Dedifferentiated amniotic fluid mesenchymal stem cell (primary cell): ENCODE results near the gene EIF2D.

Experiments
- DNase-seq: peaks from one replicate; pipeline ENCODE4 v3.0.0-alpha.2; 2016; ENCODE audit errors: extremely low spot score

Gene EIF2D

DNA sequence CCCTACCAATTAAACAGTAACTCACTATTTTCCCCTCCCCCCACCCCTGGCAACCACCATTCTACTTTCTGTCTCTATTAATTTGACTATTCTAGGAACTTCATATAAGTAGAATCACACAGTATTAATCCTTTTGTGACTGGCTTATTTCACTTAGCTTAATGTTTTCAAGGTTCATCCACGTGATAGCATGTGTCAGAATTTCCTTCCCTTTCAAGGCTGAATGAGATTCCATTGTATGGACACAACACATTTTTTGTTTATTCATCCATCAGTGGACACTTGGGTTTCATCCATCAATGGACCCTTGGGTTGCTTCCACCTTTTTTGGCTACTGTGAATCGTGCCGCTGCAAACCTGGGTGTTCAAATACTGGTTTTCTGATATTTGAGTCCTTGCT, 41.7 kb downstream of the EIF2D start:
- no peak for DNase-seq

DNA sequence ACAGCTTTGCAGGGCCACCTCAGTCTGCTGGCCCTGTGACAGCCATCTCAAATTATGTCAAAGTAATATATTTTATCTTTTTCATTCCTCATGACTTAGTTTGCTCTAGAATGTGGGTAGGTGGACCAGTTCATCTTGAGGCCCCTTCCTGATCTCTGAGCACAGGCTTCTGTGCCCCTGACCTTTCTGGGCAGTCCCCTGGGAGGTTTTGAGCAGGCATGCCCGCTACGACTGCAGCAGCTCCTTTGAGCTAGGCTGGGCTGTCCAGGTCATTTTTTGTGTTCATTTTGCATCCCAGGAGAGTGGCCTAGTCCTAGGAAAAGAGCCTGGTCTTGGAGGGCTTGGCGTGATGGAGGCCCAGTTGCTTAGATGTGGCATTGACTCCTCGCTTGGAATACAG, 42.7 kb downstream of the EIF2D start:
- no peak for DNase-seq

DNA sequence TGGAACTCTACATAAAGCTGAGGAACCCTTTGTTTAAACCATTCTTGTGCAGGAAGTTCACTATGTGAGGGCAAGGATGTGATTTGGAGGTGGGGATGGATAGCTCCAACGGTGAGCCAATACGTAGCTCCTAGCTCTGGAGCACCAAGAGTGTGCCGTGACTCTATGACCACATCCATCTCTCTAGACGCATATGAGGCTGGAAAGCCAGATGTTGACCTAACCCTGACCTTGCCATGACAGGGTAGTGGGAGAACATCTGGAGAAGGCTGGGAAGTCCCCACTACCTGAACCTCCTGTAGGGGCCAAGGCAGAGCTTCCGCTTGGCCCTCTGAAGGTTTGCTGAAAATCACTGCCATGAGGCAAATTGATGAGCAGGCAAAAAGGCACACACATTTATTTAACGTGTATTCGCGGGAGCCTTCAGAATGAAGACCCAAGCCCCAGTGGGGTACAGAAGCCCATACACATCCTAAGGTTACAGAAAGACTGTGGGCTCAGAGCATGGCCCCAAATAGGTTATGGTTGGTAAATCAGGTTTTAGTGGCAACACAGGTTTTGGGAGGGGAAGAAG, 43.4 kb downstream of the EIF2D start:
- no peak for DNase-seq

DNA sequence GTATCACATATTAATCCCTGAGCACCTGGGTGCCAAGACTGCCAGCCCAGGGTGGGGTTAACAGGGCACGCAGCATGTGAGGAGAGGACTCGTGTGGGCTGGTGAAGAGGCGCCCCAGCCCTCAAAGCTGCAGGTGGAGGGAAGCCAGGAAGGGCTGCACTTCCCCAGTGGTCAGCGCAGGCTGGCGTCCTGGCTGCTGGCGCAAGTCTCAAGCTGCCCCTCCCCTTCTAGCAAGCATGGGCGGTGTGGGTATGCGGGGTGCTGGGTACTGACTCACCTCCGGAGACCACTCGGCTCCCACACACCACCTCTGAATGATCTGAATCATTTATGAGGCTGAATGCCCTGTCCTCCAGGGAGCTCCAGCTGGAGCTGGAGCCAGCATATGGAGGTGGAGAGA, 44.0 kb downstream of the EIF2D start:
- no peak for DNase-seq

DNA sequence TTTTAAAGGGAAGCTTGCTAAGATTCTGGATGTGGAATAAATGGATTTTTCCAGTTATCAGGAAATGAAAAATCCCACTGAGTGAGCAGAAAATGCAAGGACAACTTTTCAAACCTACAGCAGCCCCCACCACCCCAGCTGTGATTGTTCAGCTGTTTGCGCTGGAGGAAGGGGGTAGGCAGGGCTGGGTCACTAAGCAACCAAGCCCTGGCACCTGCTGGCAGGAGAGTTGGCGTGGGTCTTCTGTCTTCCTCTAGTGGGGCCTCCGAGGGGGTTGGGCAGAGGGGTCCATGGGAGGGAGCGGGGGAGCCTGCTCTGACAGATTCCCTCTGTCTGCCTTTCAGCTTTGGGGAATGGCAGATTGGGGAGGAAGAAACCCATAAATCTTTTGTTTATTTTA, 45.3 kb downstream of the EIF2D start:
- DNase-seq, result no peak

DNA sequence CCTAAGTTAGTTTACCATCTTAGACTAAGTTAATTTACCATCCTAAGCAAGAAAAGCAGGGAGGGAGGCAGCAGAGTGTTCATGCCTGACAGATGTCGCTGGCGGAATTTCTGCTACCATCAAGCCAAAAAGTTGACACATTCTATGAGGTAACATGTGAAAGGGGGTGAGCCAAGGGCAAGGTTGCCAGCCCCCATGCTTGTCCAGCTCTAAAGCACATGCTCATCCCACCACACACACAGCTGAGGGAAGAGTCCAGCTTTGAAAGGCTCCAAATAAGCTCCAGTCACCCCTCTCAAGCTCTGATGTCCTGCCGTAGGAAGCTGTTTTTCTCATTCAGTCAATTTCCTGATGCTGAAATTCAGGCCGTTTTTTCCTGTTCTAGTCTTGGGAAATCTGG, 46.3 kb downstream of the EIF2D start:
- DNase-seq, result no peak

DNA sequence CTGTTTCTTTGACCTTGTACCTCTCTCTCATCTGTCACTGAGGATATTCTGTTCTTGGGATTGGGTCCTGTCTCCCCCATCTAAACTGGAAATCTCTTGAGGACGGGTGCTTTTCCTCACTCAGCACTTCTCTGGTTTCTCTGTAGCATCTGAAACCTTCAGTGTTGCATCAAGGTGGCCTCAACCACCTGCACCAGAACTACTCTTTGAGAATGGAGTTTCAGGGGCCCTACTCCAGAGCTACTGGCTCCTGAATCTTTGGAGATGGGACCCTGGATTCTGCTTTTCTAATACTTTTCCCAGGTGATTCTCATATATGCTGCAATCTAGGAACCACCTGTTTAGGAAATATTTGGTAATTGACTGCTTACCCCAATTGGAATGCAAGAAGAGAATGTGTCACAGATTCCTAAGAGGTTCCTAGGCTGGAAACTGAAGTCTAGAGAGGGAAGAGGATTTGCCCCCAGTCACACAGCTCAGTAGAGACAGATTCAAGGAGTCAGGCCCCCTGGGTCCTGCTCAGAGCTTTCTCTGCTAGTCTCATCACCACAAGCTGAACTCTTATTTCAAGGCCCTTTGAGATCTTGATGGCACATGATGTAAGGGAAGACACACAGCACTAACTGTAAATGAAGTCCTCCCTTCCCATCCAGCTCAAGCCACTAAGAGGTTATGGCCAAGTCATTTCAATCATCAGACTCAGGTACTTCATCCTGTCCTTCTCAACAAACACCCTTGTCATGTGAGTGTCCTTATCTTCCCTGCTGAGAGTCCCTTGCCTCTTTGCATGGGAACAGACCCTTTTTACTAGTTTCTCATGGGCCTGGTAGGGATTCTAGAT, 48.7 kb downstream of the EIF2D start:
- DNase-seq, result no peak

DNA sequence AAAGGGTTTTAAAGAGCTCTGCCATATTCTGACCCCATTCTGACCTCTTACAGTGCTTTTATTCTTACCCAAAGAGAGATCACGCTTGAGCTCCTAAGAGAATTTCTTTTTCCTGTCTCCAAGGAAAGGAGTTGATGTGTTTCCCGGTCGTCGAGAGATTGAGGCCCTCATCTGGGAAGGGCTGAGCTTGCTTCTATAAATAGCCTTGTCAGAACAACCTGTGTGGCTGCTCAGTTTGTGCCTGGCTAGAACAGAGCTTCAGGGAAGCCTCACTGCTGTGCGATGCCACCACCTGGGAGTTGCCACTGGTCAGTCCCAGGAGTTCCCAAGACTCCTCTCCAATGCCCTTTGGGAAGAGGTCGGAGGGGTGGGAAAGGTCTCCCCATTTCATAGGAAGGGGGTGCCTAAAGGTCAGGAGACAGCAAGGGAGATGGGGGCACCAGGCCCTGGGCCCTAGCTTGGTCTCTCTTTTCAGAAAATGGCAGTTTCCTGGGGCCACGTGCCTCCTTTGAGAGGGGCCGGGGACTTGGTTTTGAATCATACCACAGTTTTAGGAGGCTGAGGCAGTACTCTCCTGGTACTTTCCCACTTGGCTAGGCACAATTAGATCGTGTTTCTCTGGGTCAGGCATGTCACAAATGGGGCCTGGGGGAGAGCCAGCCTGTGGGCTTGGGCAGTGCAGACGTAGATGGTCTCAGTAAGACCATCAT, 52.1 kb downstream of the EIF2D start:
- no peak for DNase-seq

DNA sequence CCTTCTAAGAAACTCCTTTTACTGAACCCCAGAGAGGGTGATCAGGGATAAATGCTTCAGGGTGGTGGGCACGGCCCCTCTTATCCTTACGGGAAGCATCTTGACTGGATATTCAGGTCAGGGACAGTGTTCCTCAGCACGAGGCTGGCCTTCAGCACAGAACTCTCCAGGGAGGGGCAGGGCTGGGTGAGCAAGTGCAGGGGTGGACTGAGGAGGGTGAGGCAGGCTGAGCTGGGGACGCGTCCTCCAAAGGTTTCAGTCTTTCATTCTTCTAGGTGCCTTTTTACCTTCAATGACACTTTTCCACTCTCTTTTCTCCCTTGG, 52.6 kb downstream of the EIF2D start:
- no peak for DNase-seq

DNA sequence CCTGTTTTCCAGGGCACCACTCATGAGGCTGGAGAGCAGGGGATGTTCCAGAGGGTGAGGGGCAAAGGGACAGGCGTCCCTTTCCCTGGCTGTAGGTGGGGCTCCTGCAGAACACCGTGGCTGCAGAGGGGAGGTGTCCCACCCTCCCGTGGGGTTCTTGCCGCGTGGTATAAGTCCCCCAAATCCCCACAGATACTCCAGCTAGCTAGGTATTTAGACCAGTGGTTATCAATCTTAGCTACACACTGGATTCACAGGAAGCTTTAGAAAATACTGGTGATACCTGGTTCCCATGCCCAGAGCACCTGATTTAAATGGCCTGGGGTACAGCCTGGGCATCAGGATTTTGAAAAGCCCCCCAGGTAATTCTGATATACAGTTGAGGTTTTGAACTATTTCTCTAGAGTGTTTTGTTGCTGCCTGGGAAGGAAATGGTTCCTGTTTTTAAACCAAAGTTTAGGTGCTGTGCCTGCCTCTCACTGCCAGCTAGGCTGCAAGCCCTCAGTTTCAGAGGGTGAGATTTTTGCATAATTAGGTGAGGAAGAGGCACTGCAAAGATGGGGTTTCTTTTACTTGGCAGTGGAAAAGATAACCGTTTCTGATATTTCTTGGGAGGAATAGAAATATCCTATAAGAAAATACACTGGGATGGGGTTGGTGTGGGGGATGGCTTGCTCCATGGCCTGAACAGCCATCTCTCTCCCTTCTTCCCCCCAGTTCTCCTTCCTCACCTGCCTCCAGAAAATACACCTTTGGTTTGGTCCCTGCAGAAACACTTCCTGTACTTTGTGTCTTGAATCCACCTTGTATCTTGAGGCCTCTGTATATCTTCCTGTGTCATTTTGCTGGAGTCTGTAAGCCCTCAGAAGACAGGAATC, 53.2 kb downstream of the EIF2D start:
- no peak for DNase-seq

DNA sequence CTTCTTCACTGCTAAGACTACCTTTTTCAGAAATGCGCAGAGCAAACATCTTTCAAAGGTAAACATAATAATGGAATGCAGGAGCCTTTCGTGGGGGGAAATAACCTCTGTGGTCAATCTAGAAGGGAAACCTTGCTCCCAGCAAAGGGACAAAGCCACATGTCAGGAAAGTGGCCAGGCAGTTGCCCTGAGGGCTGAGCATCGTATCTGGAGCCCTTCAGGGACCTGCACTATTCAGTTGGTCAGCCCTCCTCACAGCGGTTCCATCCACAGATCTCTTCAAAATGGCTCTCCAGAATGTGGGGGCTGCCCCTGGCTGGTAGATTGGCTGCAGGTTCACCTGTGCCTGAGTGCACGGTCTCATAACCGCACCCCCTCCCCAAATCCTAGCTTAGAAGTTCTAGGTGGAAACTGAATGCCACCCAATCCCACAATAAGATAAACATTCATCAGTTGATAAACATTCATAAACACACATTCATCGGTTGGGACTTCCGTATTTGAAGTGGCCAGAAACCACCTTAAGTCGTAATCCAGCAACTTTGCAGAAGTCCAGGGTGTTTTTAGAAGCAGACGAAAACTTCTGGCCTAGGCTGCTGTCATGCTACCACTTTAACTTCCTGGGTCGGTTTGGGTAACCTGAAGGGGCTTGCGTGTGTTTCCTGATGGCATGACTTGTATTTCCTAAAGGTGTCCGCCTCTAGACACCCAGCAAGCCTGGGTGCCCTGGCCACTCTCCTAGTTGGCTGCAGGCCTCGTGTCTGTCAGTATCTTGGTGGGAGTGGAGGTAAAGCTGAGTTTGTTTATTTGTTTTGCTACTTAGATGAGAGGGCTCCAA, 54.4 kb downstream of the EIF2D start:
- DNase-seq, result no peak

DNA sequence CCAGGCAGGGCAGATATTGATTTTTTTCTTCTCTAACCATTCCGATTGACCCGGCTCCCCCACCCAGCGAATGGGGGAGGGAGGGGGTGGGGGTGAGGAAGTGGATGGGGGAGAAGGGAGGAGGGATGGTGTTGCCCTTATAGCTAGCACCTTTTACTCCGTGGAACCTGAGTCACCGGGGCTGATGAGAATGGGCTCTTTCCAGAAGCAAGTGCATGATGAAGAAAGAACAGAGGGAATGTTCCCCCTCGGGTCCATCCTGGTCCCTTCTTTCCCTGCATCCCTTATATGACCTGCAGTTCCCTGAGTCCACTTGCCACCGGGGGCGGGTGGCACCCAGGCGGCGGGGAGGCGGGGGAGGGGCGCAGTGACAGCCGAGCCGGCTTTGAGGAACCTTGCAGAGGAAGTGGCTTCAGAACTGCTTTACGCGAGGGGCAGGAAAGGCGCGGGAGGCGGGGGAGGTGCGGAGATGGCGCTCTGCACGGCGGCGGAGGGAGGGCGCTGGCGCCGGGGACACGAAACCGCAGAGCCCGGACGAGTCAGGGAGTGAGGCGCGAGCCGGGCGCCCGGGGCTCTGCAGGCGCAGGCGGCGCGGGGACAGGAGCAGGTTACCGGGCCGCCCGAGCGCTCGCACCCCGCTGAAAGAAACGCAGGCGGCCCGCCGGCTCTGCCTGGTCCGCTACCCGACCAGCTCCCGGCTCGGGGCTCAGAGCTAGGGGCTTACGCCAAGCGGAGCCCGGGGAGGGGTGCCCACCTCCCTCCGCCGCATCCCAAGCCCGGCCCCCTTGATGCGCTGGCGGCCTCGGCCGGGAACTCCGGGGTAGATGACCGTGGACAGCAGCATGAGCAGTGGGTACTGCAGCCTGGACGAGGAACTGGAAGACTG, 55.3 kb downstream of the EIF2D start:
- DNase-seq, result peak; percentile 21

DNA sequence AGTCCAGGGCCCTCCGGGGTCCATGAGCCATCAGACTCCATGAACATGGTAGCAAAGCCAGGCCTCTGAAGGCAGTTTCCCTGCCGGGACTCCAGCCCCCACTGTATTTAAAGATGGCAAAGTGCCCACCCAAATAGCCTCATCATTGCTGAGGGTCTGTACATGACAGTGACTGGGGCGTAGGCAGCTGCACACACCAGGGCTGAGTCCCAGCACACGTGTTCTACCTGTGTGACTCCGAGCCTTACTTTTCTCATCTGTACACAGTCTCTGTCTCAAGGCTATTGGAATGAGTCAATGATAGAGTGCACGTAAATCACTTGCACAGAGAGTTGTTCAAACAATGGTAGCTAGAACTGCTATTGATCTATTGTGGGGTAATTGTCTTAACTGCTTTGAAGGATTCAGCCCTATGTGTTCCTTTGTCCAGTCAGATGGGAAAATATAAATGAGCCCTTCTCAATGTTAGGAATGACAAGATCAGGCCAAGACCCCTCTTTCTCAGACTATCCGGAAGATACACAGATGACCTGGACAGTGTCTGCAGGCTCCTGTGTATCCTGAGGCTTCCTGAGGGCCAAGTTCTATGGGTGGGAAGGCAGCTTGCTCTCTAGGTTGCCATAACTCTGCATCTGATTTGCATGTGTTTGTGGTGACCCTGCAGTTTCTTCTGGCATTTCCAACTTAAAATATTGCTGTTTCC, 56.1 kb downstream of the EIF2D start:
- no peak for DNase-seq

DNA sequence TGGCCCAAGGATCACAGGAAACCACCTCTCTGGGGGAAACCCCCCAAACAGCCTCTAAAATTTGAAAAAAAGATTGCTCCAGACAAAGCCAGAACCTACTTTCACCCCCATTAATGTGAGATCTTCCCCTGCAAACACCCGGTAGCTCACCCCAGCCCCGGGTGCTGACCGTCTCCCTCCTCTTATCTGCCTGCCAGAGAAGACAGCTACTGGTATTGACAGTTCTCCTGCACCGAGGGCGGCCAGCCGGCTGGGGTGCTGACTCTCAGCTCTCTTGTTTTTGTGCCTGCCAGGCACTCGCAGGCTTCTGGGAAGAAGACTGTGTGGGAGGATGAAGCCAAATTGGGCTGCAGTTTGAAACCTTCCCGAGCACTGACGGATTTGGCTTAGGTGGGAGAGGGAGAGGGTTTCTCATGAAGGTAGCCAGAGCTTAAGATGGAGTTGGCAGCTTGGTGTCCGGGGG, 56.8 kb downstream of the EIF2D start:
- DNase-seq, result no peak

DNA sequence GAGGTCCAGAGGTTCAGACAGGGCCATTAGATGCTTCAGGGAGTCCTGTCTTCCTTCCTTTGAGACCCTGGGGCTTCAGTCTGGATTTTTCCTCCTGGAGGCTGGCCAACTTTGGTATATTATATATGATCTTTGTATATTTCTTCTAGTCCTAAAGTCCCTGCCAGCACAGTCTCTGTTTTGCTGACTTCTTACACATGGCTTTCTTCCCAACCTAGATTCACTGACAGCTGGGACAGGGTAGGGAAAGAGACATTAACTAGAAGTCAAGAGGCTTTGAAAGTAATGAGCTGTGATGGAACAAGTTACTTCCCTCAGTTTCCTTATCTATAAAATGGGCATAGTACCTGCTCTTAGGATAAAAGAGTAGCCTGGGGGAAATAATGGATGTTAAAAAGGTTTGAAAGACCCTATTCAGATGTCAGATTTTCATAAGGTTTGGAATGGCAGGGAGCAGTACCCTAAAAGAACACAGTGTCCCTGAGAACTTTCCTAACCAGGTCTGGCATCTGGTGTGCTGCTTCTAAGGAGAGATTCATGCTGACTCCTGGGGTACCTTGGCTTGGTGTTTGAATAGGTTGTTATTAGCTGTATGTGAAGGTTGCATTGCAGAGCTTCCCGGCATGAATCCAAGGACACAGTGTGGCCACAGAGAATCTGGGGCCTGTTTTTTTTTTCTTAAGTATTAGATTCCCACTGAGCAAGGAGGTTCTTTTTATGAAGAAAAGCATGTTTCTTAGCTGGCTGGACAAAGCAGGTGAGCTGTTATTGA, 57.4 kb downstream of the EIF2D start:
- DNase-seq, result no peak

DNA sequence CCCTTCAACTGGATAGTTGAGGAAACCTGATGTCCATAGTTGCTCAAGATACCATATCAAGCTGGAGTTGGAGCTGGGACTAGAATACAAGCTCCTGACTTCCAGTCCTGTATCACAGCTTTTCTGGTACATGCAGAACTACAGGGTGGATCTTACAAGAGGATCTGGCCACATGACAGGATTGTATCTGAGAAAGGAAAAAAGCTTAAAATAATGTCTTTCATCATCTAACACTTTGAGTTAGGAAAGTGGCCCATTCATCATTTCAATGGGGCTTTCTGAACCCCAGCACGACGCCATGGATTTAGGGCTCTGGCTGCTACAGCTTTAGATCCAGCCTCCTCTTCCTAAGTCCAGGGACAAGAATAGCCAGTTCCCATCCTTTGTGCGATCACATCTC, 58.1 kb downstream of the EIF2D start:
- DNase-seq, result no peak

DNA sequence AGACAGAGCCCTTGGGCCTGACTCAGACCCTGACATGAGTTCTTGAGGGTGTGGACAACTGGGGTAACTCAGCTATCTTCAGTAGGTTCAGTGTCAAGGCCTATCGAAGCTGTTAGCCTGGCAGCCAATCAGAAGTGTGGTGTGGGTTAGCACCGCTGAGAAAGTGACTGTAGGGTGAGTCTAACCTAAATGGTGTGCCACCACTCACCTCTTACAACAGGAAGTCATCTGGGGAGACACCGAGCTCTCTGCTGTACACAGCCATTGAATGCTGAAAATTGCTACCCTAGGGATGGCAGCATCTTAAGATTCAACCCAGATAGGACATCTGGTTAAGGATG, 60.3 kb downstream of the EIF2D start:
- no peak for DNase-seq

DNA sequence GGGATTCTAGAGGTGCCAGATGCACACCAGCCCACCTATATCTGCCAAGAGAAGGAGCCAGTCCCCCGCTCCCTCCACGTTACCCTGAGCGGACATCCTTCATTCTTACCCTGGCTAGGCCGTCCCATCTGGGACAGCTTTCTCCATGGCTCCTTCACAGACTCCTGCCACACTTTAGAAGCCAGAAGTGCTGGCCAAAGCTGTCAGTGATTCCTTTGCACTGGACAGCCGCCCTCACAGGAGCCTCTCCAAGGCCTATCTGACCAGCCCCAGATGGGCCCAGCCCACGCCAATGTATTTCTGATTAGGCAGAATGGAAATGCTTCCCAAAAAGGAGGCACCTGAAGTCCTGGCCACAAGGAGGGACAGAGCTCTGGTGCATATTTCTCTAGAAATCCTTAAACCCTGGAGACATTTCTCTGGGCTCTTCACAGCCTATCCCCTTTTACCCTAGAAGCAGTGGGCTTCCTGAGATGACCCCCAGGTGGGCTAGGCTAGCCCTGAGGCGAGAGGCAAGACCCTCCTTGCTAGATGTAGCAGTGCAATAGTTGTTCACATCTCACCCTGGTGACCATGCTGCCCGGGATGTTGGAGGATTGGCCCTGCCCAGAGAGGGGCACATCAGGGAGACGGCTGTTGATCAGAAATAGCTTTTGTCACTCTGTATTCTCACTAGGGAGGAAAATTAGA, 60.8 kb downstream of the EIF2D start:
- no peak for DNase-seq
